Heart left ventricle (tissue), 16 donors: Measurements from ENCODE around the gene PCK2. TPM values are rescaled to one million over a fixed set of nuclear protein-coding genes. Genes with fewer than 3 reads are reported as not detected.

Source experiments
- ATAC-seq, 4 donors: fragments of 200-7000 bp; cut with Tn5 transposase; one replicate each; pipeline ENCODE4 v1.9.1; 2020 to 2022; ENCODE audit warnings: moderate library complexity in 4 of 4, mild to moderate bottlenecking in 3 of 4, moderate number of reproducible peaks in 1 of 4
- DNase-seq, 5 donors: peaks; one replicate each; pipeline ENCODE4 v3.0.0-alpha.2; 2020
- H3K27ac ChIP-seq, 12 donors: fragments of 200-600 bp; sonication (generic) in 4 of 12; one replicate each; pipeline versions ENCODE4 v1.5.0 to v1.8.0; 2016 to 2022; ENCODE audit warnings: mild to moderate bottlenecking in 2 of 12
- H3K27me3 ChIP-seq, 9 donors: fragments of 200-600 bp; sonication (generic) in 2 of 9; one replicate each; pipeline versions ENCODE4 v1.5.1 to v1.8.0; 2016 to 2022; ENCODE audit warnings: mild to moderate bottlenecking in 3 of 9
- H3K36me3 ChIP-seq, 9 donors: fragments of 200-600 bp; sonication (generic) in 2 of 9; one replicate each; pipeline versions ENCODE4 v1.5.0 to v1.8.0; 2018 to 2022; ENCODE audit warnings: mild to moderate bottlenecking in 2 of 9
- H3K4me1 ChIP-seq, 12 donors: fragments of 200-600 bp; sonication (generic) in 4 of 12; one replicate each; pipeline versions ENCODE4 v1.5.0 to v1.8.0; 2016 to 2022; ENCODE audit warnings: mild to moderate bottlenecking in 3 of 12
- H3K4me3 ChIP-seq, 12 donors: fragments of 200-600 bp; sonication (generic) in 4 of 12; one replicate each; pipeline versions ENCODE4 v1.5.0 to v1.8.0; 2017 to 2022; ENCODE audit warnings: mild to moderate bottlenecking in 9 of 12, moderate library complexity in 4 of 12
- H3K9me3 ChIP-seq, 12 donors: fragments of 200-600 bp; sonication (generic) in 4 of 12; one replicate each; pipeline versions ENCODE4 v1.5.0 to v1.8.0; 2016 to 2022; ENCODE audit warnings: mild to moderate bottlenecking in 1 of 12
- POLR2A ChIP-seq, 2 donors: fragments of 450-650 bp; IDR thresholded peaks; one replicate each; pipeline ENCODE4 v1.6.1; 2017; ENCODE audit warnings: antibody characterized with exemption in 2 of 2, mild to moderate bottlenecking in 2 of 2, moderate library complexity in 2 of 2
- WGBS, 4 donors: extraction: QIAGEN DNeasy Blood & Tissue Kit in 2 of 4; methylation state at CpG; one replicate each; pipeline versions ENCODE4 v1.1.5 to v1.1.7; 2013 to 2018; 5-methylcytosine and 5-hydroxymethylcytosine counted together
- intact Hi-C, 10 donors: fragments of 100-400 bp; cut with DNase I; formaldehyde crosslinking; loops; one replicate each; pipeline versions ENCODE4 v1.11.1 to v1.14.2; 2022
- polyA plus RNA-seq, 2 donors: library from polyadenylated mRNA; stranded (reverse); fragments of 200-250 nt; gene quantifications; one replicate each; pipeline ENCODE4 v1.2.3, GENCODE V29; 2013
- total RNA-seq, 9 donors: library from RNA; depleted of rRNA in 2 of 9; stranded (reverse); fragments of >200 nt in 2 of 9; fragmentation: NEBNext Ultra II Directional in 3 of 9; extraction: Animal tissue kit (Norgen Biotek cat#: 25700) in 3 of 9; gene quantifications; one replicate each; pipeline versions ENCODE4 v1.1.0 to v1.2.4, GENCODE V29; 2016 to 2023
- TF ChIP-seq, protein P1 (sequence below), 12 donors: fragments of 200-600 bp; sonication (generic) in 4 of 12; IDR thresholded peaks; one replicate each; pipeline versions ENCODE4 v1.5.0 to v1.8.0; 2018 to 2022; ENCODE audit warnings: antibody characterized with exemption in 12 of 12, mild to moderate bottlenecking in 5 of 12
- donor health status: ischemic (EF 13 %, LVEDD 7.1; RV severe dilation, severe dysfunction).
- donor health status: healthy with polysubstance abuse.
- donor health status: DM: no; HTN: yes; CAD: no.
- donor health status: DM: no; HTN: no; CAD: no.
- donor health status: ischemic (EF 25% LVEDD 6.9; RV normal size, moderate dysfunction).
- donor health status: ischemic (EF 25% LVEDD 5.7; RV mildly dilated, moderate dysfunction).
- donor health status: healthy.
- donor health status: DM: yes; HTN: yes; CAD: no.
- donor health status: ischemic (EF 35%, LVEDD 5.7; RV mildly dilated, moderate dysfunction).
- donor health status: nonischemic (EF 11% LVEDD 7.7; RV severe dilation, severe dysfunction).
- donor health status: DM: yes; HTN: yes; CAD: no.
- donor health status: PGD.
- donor health status: ischemic (EF 29% LVEDD 5.4; RV normal size, mild dysfunction).
- donor health status: nonischemic (EF 23%, LVEDD 6.1; RV moderate dilation, normal function).

The PCK2 gene
- total and polyA plus RNA-seq, 11 donors, result 1.5 to 14.6 (median 3.9) TPM

DNA sequence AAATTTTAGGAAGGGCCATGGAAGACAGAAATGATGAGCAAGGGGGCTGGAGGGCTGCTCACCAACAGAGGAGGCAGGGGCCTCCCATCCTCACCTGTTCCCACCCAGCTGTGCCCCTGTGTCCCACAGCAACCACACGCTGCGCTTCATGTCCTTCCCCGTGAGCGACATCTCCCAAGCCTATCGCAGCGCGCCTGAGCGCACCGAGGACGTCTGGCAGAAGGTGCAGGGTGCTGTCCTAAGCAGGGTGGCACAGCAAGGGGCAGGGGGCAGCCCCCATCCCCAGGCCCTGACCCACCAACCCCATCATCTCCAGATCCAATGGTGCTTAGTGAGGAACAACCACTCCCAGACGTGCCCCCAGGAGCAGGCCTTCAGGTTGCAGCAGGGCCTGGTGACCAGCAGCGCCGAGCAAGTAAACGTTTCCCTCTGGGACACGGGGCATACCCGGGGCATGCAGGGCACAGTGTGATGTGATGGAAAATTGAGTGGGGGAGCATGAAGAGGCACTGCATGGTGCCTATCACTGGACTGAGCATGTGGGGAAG is 34.2 kb upstream of the PCK2 start:
- H3K27me3 ChIP-seq, result peaks cover 0 to 6% (median 0%) of the 10 kb centered on the region in 9 donors
- TF ChIP-seq, protein P1, sequence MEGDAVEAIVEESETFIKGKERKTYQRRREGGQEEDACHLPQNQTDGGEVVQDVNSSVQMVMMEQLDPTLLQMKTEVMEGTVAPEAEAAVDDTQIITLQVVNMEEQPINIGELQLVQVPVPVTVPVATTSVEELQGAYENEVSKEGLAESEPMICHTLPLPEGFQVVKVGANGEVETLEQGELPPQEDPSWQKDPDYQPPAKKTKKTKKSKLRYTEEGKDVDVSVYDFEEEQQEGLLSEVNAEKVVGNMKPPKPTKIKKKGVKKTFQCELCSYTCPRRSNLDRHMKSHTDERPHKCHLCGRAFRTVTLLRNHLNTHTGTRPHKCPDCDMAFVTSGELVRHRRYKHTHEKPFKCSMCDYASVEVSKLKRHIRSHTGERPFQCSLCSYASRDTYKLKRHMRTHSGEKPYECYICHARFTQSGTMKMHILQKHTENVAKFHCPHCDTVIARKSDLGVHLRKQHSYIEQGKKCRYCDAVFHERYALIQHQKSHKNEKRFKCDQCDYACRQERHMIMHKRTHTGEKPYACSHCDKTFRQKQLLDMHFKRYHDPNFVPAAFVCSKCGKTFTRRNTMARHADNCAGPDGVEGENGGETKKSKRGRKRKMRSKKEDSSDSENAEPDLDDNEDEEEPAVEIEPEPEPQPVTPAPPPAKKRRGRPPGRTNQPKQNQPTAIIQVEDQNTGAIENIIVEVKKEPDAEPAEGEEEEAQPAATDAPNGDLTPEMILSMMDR (IDR thresholded peaks at IDR 0.05), result no peak
- TF ChIP-seq POLR2A (IDR thresholded peaks at IDR 0.05), result no peak
- no peaks in the 10 kb centered on the region for H3K36me3 ChIP-seq
- H3K4me1 ChIP-seq, result peaks cover 0 to 2% (median 0%) of the 10 kb centered on the region in 12 donors
- intact Hi-C loops, result loop anchor here (1.0 to 10.0 kb wide), 10 partner anchors 27 to 237 kb away; partner anchors contain the start of genes PCK2 (in 5 of the 10), IRF9 (in 2 of the 10), DHRS1 (in 1 of the 10) and NOP9 (in 1 of the 10)
- peak in 1 of 5 donors; percentile 7 for DNase-seq
- H3K9me3 ChIP-seq, result no peaks in the 10 kb centered on the region
- no peak overlapping the region for H3K4me3 ChIP-seq
- no peak for ATAC-seq
- WGBS, 4 donors, result 86 to 95% (median 94%) methylated on average over 12 to 16 of the region's 16 CpGs
- H3K27ac ChIP-seq, result no peak overlapping the region

DNA sequence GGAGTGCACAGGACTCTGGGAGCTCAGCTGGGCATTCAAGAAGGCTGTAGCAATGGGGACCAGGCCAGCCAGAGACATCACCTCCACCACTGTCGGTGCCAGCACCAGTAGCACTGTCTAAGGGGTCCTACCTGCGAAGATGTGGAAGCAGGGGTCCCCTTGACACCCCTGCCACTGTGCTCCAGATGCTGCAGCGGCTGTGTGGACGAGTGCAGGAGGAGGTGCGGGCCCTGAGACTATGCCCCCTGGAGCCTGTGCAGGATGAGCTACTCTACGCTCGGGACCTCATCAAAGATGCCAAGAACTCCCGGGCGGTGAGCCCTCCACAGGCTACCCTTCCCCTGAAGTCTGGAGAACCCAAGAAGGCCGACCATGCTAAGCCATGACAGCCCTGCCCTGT is 33.7 kb upstream of the PCK2 start:
- peaks cover 0 to 4% (median 0%) of the 10 kb centered on the region in 9 donors for H3K27me3 ChIP-seq
- no peak for ATAC-seq
- no peaks in the 10 kb centered on the region for H3K9me3 ChIP-seq
- H3K27ac ChIP-seq, result no peak overlapping the region
- no peak overlapping the region for H3K4me3 ChIP-seq
- intact Hi-C loops, result loop anchor here in 2 of 10 donors (2.0 to 10.0 kb wide), 2 partner anchors 26 to 94 kb away; no protein-coding TSS in a partner anchor
- WGBS, 4 donors, result 85 to 98% (median 95%) methylated on average over 4 to 10 of the region's 10 CpGs
- H3K36me3 ChIP-seq, result no peaks in the 10 kb centered on the region
- TF ChIP-seq, protein P1 (IDR thresholded peaks at IDR 0.05), result no peak
- TF ChIP-seq POLR2A (IDR thresholded peaks at IDR 0.05), result no peak
- peaks cover 0 to 2% (median 0%) of the 10 kb centered on the region in 12 donors for H3K4me1 ChIP-seq
- peak in 1 of 5 donors; percentile 3 for DNase-seq

DNA sequence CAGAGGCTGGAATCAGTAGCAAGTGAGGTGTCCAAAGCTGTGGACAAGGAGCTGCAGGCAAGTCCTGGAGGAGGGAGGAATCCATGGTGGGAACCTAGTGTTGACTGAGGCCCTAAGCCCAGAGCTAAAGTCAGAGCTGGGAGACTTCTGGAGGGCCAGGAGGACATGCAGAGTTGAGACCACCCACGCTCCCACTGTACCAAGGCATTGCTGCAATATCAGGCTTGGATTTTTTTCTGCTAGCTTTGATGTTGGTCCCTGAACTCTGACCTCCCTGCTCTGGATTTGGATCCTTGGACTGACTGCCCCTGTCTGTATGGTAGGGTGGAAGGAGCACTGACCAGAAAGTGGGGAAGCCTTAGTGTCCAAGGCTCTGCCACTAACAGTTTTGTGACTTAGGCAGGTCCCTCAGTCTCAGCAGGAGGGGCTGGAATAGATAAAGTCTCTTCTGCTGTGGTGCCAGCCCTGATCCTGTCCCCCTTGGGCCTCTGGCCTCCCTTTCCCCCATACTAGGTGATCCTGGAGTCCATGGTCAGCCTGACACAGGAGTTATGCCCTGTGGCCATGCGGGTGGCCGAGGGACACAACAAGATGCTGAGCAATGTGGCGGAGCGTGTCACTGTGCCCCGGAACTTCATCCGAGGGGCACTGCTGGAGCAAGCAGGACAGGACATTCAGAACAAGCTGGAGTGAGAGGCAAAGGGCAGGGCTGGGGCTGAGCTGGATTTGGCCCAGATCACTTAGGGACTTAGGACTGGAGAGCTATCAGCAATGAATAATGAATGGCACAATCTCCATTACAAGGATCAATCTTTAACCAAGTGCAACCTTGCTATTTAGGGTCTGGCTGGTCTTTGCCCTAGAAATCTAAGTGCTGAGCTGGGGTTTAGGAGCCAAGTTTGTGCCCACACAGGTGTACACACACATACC is 32.9 kb upstream of the PCK2 start:
- DNase-seq, result peak in 1 of 5 donors; percentile 8
- intact Hi-C loops, result loop anchor here in 2 of 10 donors (2.0 to 10.0 kb wide), 2 partner anchors 26 to 94 kb away; no protein-coding TSS in a partner anchor
- H3K27ac ChIP-seq, result no peak overlapping the region
- WGBS, 4 donors, result 95 to 97% (median 96%) methylated on average over 6 to 7 of the region's 7 CpGs
- peaks cover 0 to 2% (median 0%) of the 10 kb centered on the region in 12 donors for H3K4me1 ChIP-seq
- no peak overlapping the region for H3K4me3 ChIP-seq
- no peaks in the 10 kb centered on the region for H3K36me3 ChIP-seq
- no peak for ATAC-seq
- H3K9me3 ChIP-seq, result no peaks in the 10 kb centered on the region
- TF ChIP-seq POLR2A (IDR thresholded peaks at IDR 0.05), result no peak
- TF ChIP-seq, protein P1 (IDR thresholded peaks at IDR 0.05), result no peak
- H3K27me3 ChIP-seq, result no peaks in the 10 kb centered on the region
